OCI-LY3 (cell line): Measurements from ENCODE around the gene ACTL7A.

Source experiments
- EZH2phosphoT487 ChIP-seq: fragments of 200-600 bp; shearing (Covaris generic); IDR thresholded peaks from 2 replicates; pipeline ENCODE4 v1.6.1; 2018; ENCODE audit warnings: antibody characterized with exemption, mixed run types, low read depth
- TF ChIP-seq, protein P1 (sequence below): fragments of 200-600, 300-600 bp; sonication (generic); IDR thresholded peaks from 2 replicates; pipeline ENCODE4 v1.5.1; 2014; ENCODE audit warnings: antibody characterized with exemption, low read length, low read depth

DNA sequence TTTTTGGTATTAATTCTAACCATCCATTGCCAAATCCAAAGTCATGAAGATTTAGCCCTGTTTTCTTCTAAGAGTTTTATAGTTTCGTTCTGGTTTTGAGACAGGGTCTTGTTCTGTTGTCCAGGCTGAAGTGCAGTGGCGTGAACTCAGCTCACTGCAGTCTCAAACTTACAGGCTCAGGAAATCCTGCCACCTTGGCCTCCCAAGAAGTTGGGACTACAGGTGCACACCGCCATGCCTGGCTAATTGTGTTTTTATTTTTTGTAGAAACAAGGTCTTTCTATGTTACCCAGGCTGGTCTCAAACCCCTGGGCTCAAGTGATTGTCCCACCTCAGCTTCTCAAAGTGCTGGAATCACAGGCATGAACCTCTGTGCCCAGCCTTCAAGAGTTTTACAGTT is 21.0 kb downstream of the ACTL7A start:
- TF ChIP-seq, protein P1, sequence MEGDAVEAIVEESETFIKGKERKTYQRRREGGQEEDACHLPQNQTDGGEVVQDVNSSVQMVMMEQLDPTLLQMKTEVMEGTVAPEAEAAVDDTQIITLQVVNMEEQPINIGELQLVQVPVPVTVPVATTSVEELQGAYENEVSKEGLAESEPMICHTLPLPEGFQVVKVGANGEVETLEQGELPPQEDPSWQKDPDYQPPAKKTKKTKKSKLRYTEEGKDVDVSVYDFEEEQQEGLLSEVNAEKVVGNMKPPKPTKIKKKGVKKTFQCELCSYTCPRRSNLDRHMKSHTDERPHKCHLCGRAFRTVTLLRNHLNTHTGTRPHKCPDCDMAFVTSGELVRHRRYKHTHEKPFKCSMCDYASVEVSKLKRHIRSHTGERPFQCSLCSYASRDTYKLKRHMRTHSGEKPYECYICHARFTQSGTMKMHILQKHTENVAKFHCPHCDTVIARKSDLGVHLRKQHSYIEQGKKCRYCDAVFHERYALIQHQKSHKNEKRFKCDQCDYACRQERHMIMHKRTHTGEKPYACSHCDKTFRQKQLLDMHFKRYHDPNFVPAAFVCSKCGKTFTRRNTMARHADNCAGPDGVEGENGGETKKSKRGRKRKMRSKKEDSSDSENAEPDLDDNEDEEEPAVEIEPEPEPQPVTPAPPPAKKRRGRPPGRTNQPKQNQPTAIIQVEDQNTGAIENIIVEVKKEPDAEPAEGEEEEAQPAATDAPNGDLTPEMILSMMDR: no peak
- no peak for TF ChIP-seq EZH2phosphoT487
